ENCODE data around the gene DCXR. TPM values are rescaled to one million over a fixed set of nuclear protein-coding genes. Genes with fewer than 3 reads are reported as not detected.

Gene DCXR
- total and polyA plus RNA-seq, 2 of the 13 experiments (the other 11 are each of a cell fraction or from before 2014, with no cell fraction given) = 287 to 311 TPM

DNA sequence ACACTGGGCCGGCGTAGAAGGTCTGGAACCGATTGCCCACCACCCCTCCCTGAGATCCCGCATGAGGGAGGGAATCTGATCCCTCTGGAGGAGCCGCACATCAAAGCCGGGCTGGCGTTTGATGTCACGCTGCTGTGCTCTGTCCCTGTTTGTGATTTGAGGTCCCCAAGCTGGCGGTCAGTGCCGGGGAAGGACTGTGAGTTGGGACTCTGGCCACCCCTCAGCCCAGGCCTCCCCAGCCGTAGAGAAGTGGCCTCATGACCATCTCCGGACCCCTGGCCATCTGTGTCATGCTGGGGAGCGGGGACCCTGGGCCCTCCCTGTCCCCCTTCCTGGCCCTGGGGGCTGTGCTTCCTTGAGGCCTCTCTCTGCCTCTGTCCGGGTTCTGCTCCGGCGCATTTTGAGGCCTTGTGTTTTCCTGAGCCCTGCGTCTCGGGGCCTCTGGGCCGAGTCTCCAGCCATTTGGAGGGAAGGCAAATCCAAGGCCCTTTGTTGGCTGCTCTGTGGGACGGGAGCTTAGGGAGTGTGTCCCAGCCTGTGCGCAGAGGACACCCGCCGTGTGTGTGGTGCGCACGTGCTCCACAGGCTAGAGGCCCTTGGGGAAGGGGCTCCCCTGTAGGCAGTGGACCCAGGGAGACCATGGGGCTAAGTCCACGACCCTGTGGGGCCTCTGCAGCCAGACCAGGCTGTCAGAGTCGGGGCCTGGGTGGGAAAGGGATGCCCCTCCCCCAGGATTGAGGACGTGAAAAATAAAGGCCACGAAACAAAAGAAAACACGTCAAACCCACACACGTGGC lies 45.0 kb downstream of the DCXR start (continued):
- TF ChIP-seq ZBTB46 (CRISPR knock-in tag; IDR thresholded peaks at IDR 0.05; ENCODE audit: borderline replicate concordance) (no peak; the same call in 1 of the 2 replicates), CEBPB (IDR thresholded peaks at IDR 0.05; ENCODE audit: borderline replicate concordance, low read depth, low read length) (no peak), LCORL (IDR thresholded peaks at IDR 0.05) (no peak), LCORL (CRISPR knock-in tag; IDR thresholded peaks at IDR 0.05) (peak; percentile 90), ZNF124 (CRISPR knock-in tag; IDR thresholded peaks at IDR 0.05) (no peak; the same call in none of the 2 replicates), ZNF543 (CRISPR knock-in tag; IDR thresholded peaks at IDR 0.05) (peak; percentile 87), GMEB1 (CRISPR knock-in tag; IDR thresholded peaks at IDR 0.05; ENCODE audit: borderline replicate concordance) (peak; percentile 81), ZNF816 (CRISPR knock-in tag; IDR thresholded peaks at IDR 0.05; ENCODE audit: borderline replicate concordance) (peak; percentile 86; the same call in 1 of the 2 replicates), KLF16 (CRISPR knock-in tag; IDR thresholded peaks at IDR 0.05) (peak in 1 of 2 experiments; percentile 98; a peak in 2 of 4 replicates), PHF21A (CRISPR knock-in tag; IDR thresholded peaks at IDR 0.05) (peak; percentile 93), CSRNP2 (CRISPR knock-in tag; conservative IDR thresholded peaks at IDR 0.05; ENCODE audit: low read depth) (0 out of 2 replicates have a peak, but pooled peaks have one; percentile 60), ARID2 (CRISPR knock-in tag; IDR thresholded peaks at IDR 0.05; ENCODE audit: borderline replicate concordance) (no peak; the same call in 1 of the 2 replicates), U2AF1 (optimal IDR thresholded peaks at IDR 0.05; ENCODE audit: low read depth, low read length) (peak; percentile 28)
- TF ChIP-seq, protein P1, sequence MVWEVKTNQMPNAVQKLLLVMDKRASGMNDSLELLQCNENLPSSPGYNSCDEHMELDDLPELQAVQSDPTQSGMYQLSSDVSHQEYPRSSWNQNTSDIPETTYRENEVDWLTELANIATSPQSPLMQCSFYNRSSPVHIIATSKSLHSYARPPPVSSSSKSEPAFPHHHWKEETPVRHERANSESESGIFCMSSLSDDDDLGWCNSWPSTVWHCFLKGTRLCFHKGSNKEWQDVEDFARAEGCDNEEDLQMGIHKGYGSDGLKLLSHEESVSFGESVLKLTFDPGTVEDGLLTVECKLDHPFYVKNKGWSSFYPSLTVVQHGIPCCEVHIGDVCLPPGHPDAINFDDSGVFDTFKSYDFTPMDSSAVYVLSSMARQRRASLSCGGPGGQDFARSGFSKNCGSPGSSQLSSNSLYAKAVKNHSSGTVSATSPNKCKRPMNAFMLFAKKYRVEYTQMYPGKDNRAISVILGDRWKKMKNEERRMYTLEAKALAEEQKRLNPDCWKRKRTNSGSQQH (CRISPR knock-in tag; IDR thresholded peaks at IDR 0.05; ENCODE audit: low read depth) = peak; percentile 96; the same call in 1 of the 2 replicates
- TF ChIP-seq, protein P2, sequence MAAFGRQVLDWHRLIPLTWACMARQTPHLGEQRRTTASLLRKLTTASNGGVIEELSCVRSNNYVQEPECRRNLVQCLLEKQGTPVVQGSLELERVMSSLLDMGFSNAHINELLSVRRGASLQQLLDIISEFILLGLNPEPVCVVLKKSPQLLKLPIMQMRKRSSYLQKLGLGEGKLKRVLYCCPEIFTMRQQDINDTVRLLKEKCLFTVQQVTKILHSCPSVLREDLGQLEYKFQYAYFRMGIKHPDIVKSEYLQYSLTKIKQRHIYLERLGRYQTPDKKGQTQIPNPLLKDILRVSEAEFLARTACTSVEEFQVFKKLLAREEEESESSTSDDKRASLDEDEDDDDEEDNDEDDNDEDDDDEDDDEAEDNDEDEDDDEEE (CRISPR knock-in tag; IDR thresholded peaks at IDR 0.05) = peak; percentile 74; the same call in 1 of the 2 replicates
